Nephron (organoid): Measurements from ENCODE around the gene AFF3.
"Not testable (repeated sequence)": the region's sequence is repeated elsewhere in the genome, so short reads cannot be mapped to it uniquely, and the experiment has no call there.

Experiments
- H3K27ac Mint-ChIP-seq, 3 experiments: 2 replicates each; pipeline ENCODE4 v1.8.0; 2020; ENCODE audit warnings: mixed read lengths in 3 of 3, mild to moderate bottlenecking in 2 of 3, moderate library complexity in 1 of 3
- H3K27me3 Mint-ChIP-seq: 2 replicates; pipeline ENCODE4 v1.8.0; 2021; ENCODE audit warnings: low read depth, mild to moderate bottlenecking, moderate library complexity, mixed read lengths
- H3K36me3 Mint-ChIP-seq: 2 replicates; pipeline ENCODE4 v1.8.0; 2020; ENCODE audit warnings: low read depth, mixed read lengths
- H3K4me1 Mint-ChIP-seq: 2 replicates; pipeline ENCODE4 v1.8.0; 2020; ENCODE audit warnings: mixed read lengths
- H3K4me3 Mint-ChIP-seq, 3 experiments: 2 replicates each; pipeline ENCODE4 v1.8.0; 2020; ENCODE audit warnings: mild to moderate bottlenecking in 3 of 3, mixed read lengths in 3 of 3, moderate library complexity in 2 of 3
- H3K9me3 Mint-ChIP-seq: 2 replicates; pipeline ENCODE4 v1.8.0; 2020; ENCODE audit warnings: mixed read lengths
- CTCF ChIP-seq, 3 experiments: fragments of 200-600 bp; sonication (generic); IDR thresholded peaks; one replicate each; pipeline ENCODE4 v1.5.0; 2021; ENCODE audit warnings: antibody characterized with exemption in 3 of 3; ENCODE audit not compliant: unreplicated experiment in 3 of 3

The AFF3 gene

DNA sequence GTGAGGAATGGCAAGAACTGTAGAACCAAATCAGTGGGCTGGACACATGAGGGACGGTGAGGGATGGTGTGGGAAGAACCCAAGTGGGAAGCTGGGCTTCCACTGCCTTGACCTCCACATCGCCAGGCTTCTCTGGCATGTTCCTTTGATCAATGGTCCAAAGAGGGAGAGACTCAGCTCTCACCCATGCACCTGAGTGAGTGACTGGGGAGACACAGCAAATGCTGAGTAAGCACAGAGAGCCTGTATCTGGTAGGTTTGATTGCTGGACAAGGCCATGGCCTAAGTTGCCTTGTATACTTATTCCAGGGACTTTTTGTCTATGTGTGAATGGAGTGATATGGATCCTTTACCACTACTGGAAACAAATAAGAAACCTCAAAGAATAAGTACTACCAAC is 188.6 kb downstream of the AFF3 start:
- Mint-ChIP-seq H3K4me3 (no peak overlapping the region), H3K27ac (no peak overlapping the region), H3K27me3 (peaks cover 4% of the 10 kb centered on the region), H3K4me1 (peaks cover 6% of the 10 kb centered on the region), H3K36me3 (peaks cover 34% of the 10 kb centered on the region), H3K9me3 (no peaks in the 10 kb centered on the region)
- no peak for TF ChIP-seq CTCF (IDR thresholded peaks at IDR 0.05; ENCODE audit: unreplicated experiment in 3 of 3)

DNA sequence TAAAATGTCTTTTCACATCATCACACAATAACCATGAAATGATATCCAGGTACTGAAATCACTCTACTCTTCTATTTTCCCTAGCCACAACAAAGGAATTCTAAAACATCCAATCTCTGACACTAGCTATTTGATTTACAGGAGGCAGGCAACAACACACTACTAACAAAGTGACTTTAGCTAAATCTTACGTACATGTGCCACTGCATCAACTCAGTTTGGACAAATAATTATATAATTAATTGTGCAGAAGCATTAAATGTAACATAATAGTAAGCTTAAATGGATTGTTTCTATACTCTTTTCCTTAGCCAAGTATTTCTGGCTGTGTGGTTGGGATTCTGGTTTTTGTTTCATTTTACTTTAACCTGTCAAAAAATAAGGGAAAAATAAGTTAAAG is 192.4 kb downstream of the AFF3 start:
- Mint-ChIP-seq H3K36me3 (peaks cover 30% of the 10 kb centered on the region), H3K9me3 (no peaks in the 10 kb centered on the region), H3K27me3 (peaks cover 4% of the 10 kb centered on the region), H3K27ac (peak overlapping the region in 1 of 3 experiments; percentile 50), H3K4me3 (no peak overlapping the region), H3K4me1 (no peaks in the 10 kb centered on the region)
- TF ChIP-seq CTCF (IDR thresholded peaks at IDR 0.05; ENCODE audit: unreplicated experiment in 3 of 3): no peak

DNA sequence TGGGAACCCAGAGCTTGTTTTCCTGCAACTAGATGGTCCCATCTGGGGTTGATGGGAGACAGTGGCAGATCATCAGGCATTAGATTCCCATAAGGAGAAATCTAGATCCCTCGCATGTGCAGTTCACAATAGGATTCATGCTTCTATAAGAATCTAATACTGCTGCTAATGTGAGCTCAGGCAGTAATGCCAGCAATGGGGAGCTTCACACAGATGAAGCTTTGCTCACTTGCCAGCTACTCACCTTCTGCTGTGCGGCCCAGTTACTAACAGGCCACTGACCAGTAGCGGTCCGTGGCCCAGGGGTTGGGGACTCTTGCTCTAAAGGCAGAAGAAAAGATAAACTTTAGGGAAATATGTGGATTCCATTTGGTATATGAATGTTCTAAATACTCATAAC is 192.9 kb downstream of the AFF3 start:
- no peak for TF ChIP-seq CTCF (IDR thresholded peaks at IDR 0.05; ENCODE audit: unreplicated experiment in 3 of 3)
- peaks cover 31% of the 10 kb centered on the region for H3K36me3 Mint-ChIP-seq
- H3K27me3 Mint-ChIP-seq: peaks cover 4% of the 10 kb centered on the region
- peak overlapping the region in 1 of 3 experiments; percentile 50 for H3K27ac Mint-ChIP-seq
- no peaks in the 10 kb centered on the region for H3K4me1 Mint-ChIP-seq
- H3K4me3 Mint-ChIP-seq: no peak overlapping the region
- no peaks in the 10 kb centered on the region for H3K9me3 Mint-ChIP-seq

- Mint-ChIP-seq H3K4me1 (no peaks in the 10 kb centered on the region), H3K27ac (no peak overlapping the region), H3K27me3 (peaks cover 4% of the 10 kb centered on the region), H3K4me3 (no peak overlapping the region), H3K36me3 (peaks cover 35% of the 10 kb centered on the region), H3K9me3 (no peaks in the 10 kb centered on the region)
- no peak for TF ChIP-seq CTCF (IDR thresholded peaks at IDR 0.05; ENCODE audit: unreplicated experiment in 3 of 3)
Measured at GRCh38 chr2:99948010-99948409, 194.4 kb downstream of the AFF3 start.

GRCh38 chr2:99947366-99947765 is 195.0 kb downstream of the AFF3 start:
- H3K36me3 Mint-ChIP-seq: peaks cover 40% of the 10 kb centered on the region
- H3K27me3 Mint-ChIP-seq, H3K27ac Mint-ChIP-seq, H3K4me3 Mint-ChIP-seq, H3K4me1 Mint-ChIP-seq, H3K9me3 Mint-ChIP-seq: not testable (repeated sequence)

GRCh38 chr2:99944019-99944418 is 198.4 kb downstream of the AFF3 start:
- Mint-ChIP-seq H3K36me3 (peaks cover 57% of the 10 kb centered on the region), H3K4me1 (peaks cover 21% of the 10 kb centered on the region), H3K27me3 (no peaks in the 10 kb centered on the region), H3K9me3 (no peaks in the 10 kb centered on the region), H3K27ac (no peak overlapping the region), H3K4me3 (no peak overlapping the region)
- TF ChIP-seq CTCF (IDR thresholded peaks at IDR 0.05; ENCODE audit: unreplicated experiment in 3 of 3): no peak
